LNCAP (cell line): ENCODE measurements around the gene MRPL55.

Experiments used
- TF ChIP-seq, protein P1 (sequence below): fragments of 450-650 bp; IDR thresholded peaks from 2 replicates; pipeline ENCODE4 v1.5.1; 2017; ENCODE audit warnings: mild to moderate bottlenecking

MRPL55 gene

DNA sequence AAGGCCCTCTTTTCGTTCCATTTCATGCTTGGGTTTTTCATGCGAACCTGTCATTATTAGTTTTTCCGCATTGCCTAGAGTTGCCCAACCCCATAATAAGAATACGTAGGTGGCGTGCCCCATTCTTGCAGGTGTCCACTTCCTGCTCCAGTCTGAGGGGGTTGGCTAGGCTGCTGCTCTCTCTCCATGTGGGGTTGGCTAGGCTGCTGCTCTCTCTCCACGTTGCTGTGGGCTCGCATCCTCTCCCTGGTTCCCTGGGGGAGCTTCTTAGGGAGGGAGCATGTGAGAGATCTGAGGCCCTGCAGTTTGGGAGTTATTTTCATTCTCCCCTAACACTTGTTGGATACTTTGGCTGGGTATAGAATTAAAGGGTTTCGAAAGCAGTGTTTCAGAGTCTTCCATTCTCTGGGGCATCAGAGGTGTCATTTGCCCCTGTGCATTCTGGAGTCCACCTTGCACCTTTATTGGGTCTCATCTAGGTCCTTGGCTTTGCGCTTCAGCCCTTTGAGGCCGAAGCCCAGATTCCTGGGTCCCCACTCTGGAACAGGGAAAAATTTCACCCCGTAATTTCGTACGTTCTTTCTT is 14.6 kb downstream of the MRPL55 start:
- TF ChIP-seq, protein P1, sequence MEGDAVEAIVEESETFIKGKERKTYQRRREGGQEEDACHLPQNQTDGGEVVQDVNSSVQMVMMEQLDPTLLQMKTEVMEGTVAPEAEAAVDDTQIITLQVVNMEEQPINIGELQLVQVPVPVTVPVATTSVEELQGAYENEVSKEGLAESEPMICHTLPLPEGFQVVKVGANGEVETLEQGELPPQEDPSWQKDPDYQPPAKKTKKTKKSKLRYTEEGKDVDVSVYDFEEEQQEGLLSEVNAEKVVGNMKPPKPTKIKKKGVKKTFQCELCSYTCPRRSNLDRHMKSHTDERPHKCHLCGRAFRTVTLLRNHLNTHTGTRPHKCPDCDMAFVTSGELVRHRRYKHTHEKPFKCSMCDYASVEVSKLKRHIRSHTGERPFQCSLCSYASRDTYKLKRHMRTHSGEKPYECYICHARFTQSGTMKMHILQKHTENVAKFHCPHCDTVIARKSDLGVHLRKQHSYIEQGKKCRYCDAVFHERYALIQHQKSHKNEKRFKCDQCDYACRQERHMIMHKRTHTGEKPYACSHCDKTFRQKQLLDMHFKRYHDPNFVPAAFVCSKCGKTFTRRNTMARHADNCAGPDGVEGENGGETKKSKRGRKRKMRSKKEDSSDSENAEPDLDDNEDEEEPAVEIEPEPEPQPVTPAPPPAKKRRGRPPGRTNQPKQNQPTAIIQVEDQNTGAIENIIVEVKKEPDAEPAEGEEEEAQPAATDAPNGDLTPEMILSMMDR = no peak

DNA sequence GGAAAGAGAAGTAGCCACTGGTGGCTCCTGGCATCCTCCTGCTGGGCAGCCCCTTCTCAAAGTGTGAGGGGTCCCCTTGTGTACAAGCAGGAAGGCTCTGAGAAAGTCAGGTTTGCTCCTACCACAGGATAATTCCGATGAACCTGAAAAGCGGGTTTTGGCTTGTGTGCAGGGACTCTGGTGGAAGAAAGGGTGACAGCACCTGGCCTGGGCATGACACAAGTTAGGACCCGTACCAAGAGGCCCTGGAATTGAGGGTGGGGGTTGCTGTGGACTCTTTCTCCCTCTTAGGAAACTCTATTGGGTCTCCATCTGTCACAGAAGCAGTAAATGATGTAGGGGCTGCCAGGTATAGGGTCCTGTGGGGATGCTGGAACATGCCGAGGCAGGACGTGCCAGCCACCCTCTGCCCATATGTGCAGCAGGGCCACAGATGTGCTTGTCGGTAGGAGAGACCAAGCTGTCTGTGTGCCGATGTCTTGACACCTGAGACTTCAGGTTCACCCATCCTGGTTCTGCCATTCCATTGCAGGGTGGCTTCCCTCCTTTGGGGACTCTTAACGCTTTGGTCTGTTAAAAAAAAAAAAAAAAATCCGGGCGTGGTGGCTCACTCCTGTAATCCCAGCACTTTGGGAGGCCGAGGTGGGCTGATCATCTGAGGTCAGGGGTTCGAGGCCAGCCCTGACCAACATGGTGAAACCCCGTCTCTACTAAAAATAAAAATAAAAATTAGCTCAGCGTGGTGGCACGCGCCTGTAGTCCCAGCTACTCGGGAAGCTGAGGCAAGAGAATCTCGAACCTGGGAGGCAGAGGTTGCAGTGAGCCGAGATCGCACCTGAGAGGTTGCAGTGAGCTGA is 15.8 kb downstream of the MRPL55 start:
- TF ChIP-seq, protein P1 = no peak

DNA sequence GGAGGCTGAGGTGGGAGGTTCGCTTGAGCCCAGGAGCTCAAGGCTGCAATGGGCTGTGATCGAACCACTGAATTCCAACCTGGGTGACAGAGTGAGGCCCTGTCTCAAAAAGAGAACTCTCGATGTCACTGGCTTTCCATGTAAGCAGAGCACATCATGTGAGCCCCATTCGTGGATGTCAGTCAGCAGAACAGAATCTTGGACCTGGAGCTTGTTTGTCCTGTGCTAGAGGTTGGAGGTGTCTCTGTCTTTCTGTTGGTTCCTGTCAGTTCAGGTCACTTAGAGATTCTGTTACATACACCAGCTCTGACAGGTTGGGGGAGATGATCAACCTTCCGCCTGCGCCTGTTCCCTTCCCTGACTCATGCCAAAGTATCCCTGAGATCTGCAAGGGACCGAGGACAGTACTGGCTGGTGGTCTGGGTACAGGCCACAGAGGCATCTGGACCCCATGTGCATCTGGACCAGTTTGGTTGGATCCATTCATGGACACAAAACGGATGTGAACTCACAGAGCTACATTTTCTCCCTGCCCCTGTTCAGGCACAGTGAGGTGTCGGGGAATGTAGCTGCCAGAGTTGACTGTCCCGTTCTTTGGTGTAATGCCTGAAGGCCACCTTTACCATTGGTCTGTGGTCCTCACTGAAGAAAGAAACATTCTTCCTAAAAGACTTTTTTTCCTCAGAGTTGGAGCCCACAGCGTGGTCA is 16.6 kb downstream of the MRPL55 start:
- TF ChIP-seq, protein P1 = no peak

DNA sequence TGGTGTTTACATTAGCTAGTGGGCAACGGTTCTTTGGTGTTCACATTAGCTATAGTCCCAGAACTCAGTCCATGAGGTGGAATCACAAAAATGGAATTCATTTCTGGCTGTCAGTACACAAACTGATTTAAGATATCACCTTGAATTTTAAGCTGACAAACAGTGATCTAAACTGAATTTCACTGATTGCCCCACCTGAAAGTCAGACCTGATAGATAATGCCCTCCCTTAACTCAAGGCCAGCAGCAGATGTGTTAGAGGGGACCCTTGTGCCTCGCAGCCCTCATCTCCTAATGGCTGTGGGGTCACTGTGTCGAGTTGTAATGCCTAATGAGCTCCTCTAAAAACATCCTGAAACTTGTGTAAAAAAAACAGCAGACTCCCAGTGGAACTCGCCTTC is 18.0 kb downstream of the MRPL55 start:
- TF ChIP-seq, protein P1 = no peak

DNA sequence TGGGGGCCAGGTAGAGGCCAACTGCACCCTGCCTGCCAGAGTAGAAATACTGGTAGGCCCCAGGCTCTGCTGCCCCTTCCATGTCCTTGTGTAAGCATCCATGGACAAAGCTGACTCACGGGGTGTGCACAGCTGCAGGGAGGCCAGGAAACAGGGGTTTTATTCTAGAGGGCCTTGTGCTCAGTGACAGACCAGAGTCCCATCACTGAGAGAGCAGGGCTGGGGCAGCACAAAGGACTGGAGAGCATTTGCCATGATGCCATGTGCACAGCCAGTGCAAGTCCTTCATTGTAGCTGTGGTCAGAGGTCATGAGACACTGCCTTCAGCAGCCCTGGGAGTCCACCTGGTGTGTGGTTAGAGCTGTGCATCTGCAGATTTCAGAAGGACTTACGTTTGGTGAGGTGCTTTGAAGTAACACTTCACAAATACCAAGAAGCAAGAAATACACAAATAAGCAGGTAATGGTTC is 18.5 kb downstream of the MRPL55 start:
- TF ChIP-seq, protein P1 = no peak

DNA sequence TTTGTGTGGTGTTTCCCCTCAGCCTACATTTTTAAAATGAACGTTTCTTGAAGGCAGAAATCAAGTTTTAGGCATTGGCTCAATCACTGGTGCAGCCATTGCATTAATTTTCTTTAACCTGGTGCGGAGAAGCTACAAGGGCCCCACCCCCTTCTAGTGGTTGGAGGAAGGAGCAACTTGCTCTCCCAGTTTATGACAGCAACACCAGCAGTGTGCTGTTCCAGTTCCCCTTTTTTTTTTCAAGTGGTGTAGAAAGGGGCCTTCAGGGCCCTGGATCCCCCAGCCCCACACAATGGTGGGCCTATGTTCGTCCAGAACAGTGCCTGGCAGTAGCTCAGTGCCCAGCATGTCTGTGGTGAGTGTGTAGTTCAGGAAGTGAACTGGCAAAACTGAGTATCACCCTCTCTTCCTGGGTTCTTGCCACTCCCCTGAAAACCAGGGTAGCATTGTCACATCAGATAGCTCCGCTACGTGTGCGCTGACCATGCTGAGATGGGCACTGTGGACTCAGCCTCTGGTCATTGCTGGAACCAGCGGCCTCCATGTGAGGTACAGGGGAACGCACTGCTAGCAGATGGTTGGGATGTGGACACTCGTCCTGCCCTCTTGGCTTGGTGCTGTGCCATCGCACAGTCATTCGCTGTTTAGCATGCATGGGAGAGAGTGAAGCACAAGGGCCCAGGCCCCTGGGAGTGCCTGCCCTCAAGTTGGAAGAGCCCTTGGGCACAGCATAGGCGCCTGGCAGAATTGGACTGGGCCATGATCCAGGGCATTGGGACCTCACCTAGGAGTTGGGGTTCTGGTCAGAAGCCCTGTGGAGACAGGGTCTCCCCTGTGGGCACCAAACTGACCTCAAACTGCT is 19.3 kb downstream of the MRPL55 start:
- TF ChIP-seq, protein P1 = no peak
